A549 (cell line): ENCODE measurements around the gene METTL6.

Experiments
- CHD2 ChIP-seq: fragments of 150-350 bp; IDR thresholded peaks from 2 replicates; pipeline ENCODE4 v1.6.1; 2014; ENCODE audit warnings: low read length; ENCODE audit not compliant: partially characterized antibody
- CHD4 ChIP-seq: fragments of 200-600 bp; sonication (generic); IDR thresholded peaks from 2 replicates; pipeline ENCODE4 v1.6.1; 2016; ENCODE audit warnings: antibody characterized with exemption, mild to moderate bottlenecking, borderline replicate concordance
- EP300 ChIP-seq, 2 experiments: fragments of >200 bp; sonication (Bioruptor Twin); formaldehyde crosslinking; IDR thresholded peaks; 2 replicates in 1 of 2; 3 replicates in 1 of 2; pipeline ENCODE4 v1.6.1; 2016 to 2017
- HOXA7 ChIP-seq: fragments of 250-450 bp; sonication (Bioruptor Pico); IDR thresholded peaks from 2 replicates; pipeline ENCODE4 v1.5.0; 2020; ENCODE audit warnings: mild to moderate bottlenecking, moderate library complexity
- MAFK ChIP-seq: fragments of 450-650 bp; IDR thresholded peaks from 2 replicates; pipeline ENCODE4 v1.6.1; 2014; ENCODE audit not compliant: partially characterized antibody
- MYC ChIP-seq: IDR thresholded peaks from 2 replicates; pipeline ENCODE4 v1.6.1; 2012; ENCODE audit warnings: mild to moderate bottlenecking, inconsistent platforms, low read length, improper control_type of control experiment, borderline replicate concordance
- POLR2A ChIP-seq: IDR thresholded peaks from 2 replicates; pipeline ENCODE4 v1.6.1; 2012; ENCODE audit warnings: mild to moderate bottlenecking, low read length
- SMC3 ChIP-seq: fragments of >200 bp; sonication (Bioruptor Twin); formaldehyde crosslinking; IDR thresholded peaks from 3 replicates; pipeline ENCODE4 v1.6.1; 2018; ENCODE audit warnings: inconsistent platforms
- TF ChIP-seq, protein P1 (sequence below): fragments of >200 bp; sonication (Bioruptor Twin); formaldehyde crosslinking; IDR thresholded peaks from 3 replicates; pipeline ENCODE4 v1.5.1; 2016
- TF ChIP-seq, protein P2 (sequence below): IDR thresholded peaks from 2 replicates; pipeline ENCODE4 v1.6.1; 2012
- TF ChIP-seq, protein P3 (sequence below): IDR thresholded peaks from 2 replicates; pipeline ENCODE4 v1.6.1; 2012; ENCODE audit warnings: low read depth, borderline replicate concordance

DNA sequence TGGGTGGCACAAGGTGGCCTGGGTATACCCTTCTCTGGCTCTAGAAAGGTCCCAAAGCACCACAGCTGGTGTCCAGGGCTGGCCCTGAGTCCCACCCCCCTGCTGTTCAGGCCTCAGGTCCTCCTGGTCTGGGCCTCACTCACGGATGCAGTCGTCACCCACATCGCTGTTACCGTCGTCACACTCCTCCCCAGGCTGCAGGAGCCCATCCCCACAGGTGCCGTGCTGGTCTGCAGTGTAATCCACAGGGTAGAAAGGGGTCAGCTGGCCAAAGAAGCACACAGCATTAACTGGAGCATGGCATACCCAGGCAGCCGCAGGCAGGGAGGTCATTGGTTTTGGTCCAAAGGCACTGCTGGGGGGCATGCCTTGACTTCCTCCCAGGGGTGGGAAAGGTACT is 28.4 kb upstream of the METTL6 start:
- TF ChIP-seq POLR2A (no peak), CHD2 (no peak), SMC3 (no peak), MAFK (no peak), MYC (no peak), EP300 (IDR thresholded peaks at IDR 0.05) (no peak), HOXA7 (CRISPR knock-in tag) (no peak), CHD4 (no peak)
- TF ChIP-seq, protein P1, sequence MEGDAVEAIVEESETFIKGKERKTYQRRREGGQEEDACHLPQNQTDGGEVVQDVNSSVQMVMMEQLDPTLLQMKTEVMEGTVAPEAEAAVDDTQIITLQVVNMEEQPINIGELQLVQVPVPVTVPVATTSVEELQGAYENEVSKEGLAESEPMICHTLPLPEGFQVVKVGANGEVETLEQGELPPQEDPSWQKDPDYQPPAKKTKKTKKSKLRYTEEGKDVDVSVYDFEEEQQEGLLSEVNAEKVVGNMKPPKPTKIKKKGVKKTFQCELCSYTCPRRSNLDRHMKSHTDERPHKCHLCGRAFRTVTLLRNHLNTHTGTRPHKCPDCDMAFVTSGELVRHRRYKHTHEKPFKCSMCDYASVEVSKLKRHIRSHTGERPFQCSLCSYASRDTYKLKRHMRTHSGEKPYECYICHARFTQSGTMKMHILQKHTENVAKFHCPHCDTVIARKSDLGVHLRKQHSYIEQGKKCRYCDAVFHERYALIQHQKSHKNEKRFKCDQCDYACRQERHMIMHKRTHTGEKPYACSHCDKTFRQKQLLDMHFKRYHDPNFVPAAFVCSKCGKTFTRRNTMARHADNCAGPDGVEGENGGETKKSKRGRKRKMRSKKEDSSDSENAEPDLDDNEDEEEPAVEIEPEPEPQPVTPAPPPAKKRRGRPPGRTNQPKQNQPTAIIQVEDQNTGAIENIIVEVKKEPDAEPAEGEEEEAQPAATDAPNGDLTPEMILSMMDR, result no peak
- TF ChIP-seq, protein P2, sequence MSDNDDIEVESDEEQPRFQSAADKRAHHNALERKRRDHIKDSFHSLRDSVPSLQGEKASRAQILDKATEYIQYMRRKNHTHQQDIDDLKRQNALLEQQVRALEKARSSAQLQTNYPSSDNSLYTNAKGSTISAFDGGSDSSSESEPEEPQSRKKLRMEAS, result no peak
- TF ChIP-seq, protein P3, sequence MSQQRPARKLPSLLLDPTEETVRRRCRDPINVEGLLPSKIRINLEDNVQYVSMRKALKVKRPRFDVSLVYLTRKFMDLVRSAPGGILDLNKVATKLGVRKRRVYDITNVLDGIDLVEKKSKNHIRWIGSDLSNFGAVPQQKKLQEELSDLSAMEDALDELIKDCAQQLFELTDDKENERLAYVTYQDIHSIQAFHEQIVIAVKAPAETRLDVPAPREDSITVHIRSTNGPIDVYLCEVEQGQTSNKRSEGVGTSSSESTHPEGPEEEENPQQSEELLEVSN, result no peak
